DOHH2 (cell line): ENCODE measurements around the gene EGF.

Experiments used
- CTCF ChIP-seq: fragments of 200-600 bp; sonication (generic); IDR thresholded peaks from one replicate; pipeline ENCODE4 v1.5.1; 2014; ENCODE audit warnings: antibody characterized with exemption, mild to moderate bottlenecking, low read depth, low read length; ENCODE audit not compliant: poor library complexity, severe bottlenecking
- EZH2phosphoT487 ChIP-seq: fragments of 200-600 bp; sonication (generic); IDR thresholded peaks from 2 replicates; pipeline ENCODE4 v1.6.1; 2017; ENCODE audit warnings: borderline replicate concordance, mild to moderate bottlenecking, antibody characterized with exemption, low read length, moderate library complexity, mixed read lengths

DNA sequence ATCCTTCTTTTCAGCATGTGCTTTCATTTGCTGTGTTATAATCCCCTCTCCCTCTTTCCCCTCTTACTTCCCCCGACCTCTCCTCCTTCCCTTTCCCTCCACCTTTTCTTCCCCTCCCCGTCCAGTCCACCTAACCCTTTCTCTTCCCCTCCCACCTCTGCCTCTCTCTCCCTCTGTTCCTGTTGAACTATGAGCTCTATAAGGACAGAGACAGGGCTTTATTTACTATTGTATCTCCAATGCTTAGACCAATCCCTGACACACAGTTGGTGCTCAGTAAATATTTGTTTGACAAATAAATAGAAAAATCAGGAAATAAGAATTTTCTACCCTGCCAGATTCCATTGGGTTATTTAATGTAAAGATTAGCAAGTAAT lies 60.8 kb downstream of the EGF start:
- no peak for TF ChIP-seq CTCF
- TF ChIP-seq EZH2phosphoT487, result no peak
